Gastroesophageal sphincter (tissue), 4 donors: ENCODE data around the gene NRP1. TPM values are rescaled to one million over a fixed set of nuclear protein-coding genes. Genes with fewer than 3 reads are reported as not detected.

ENCODE experiments used
- ATAC-seq: fragments of 150-250 bp; one replicate; pipeline ENCODE4 v1.9.1; 2016; ENCODE audit warnings: mild to moderate bottlenecking, moderate library complexity
- H3K27ac ChIP-seq, 4 donors: fragments of 200-600 bp; sonication (generic) in 3 of 4; 1 replicate in 3 of 4; 2 replicates in 1 of 4; pipeline ENCODE4 v1.5.1; 2016 to 2019
- H3K27me3 ChIP-seq: fragments of 200-600 bp; sonication (generic); one replicate; pipeline ENCODE4 v1.5.1; 2019
- H3K36me3 ChIP-seq, 2 donors: fragments of 200-600 bp; sonication (generic); one replicate each; pipeline ENCODE4 v1.5.1; 2019; ENCODE audit warnings: control low read depth in 1 of 2
- H3K4me1 ChIP-seq, 3 donors: fragments of 200-600 bp; sonication (generic); 1 replicate in 2 of 3; 2 replicates in 1 of 3; pipeline ENCODE4 v1.5.1; 2016 to 2019; ENCODE audit warnings: control low read depth in 2 of 3
- H3K4me3 ChIP-seq, 2 donors: fragments of 200-600 bp; sonication (generic); one replicate each; pipeline ENCODE4 v1.5.1; 2019; ENCODE audit warnings: mild to moderate bottlenecking in 1 of 2, moderate library complexity in 1 of 2
- H3K9me3 ChIP-seq, 3 donors: fragments of 200-600 bp; sonication (generic); one replicate each; pipeline ENCODE4 v1.5.1; 2017 to 2019; ENCODE audit warnings: control low read depth in 2 of 3
- CTCF ChIP-seq, 4 experiments: fragments of 200-600 bp in 2 of 4; fragments of 450-650 bp in 2 of 4; sonication (generic) in 1 of 4; IDR thresholded peaks; one replicate each; pipeline ENCODE4 v1.5.1; 2017 to 2019; ENCODE audit warnings: antibody characterized with exemption in 4 of 4, mild to moderate bottlenecking in 2 of 4, moderate library complexity in 2 of 4
- EP300 ChIP-seq: sonication (generic); formaldehyde crosslinking; IDR thresholded peaks from one replicate; pipeline ENCODE4 v1.6.1; 2017; ENCODE audit warnings: antibody characterized with exemption, mild to moderate bottlenecking
- POLR2A ChIP-seq, 2 donors: fragments of 450-650 bp; IDR thresholded peaks; one replicate each; pipeline ENCODE4 v1.6.1; 2017; ENCODE audit warnings: antibody characterized with exemption in 2 of 2, mild to moderate bottlenecking in 2 of 2, moderate library complexity in 1 of 2
- POLR2AphosphoS5 ChIP-seq: sonication (generic); formaldehyde crosslinking; IDR thresholded peaks from one replicate; pipeline ENCODE4 v1.6.1; 2017; ENCODE audit warnings: antibody characterized with exemption
- WGBS, 2 donors: methylation state at CpG; one replicate each; pipeline ENCODE4 v1.1.5; 2018; ENCODE audit warnings: low coverage in 1 of 2; 5-methylcytosine and 5-hydroxymethylcytosine counted together
- total RNA-seq, 4 donors: library from RNA; depleted of rRNA; stranded (reverse); fragments of >200 nt; gene quantifications; one replicate each; pipeline ENCODE4 v1.1.0, GENCODE V29; 2016

Gene NRP1
- total RNA-seq, 4 donors from 2014 or later, result 43.4 to 95.4 (median 52.7) TPM

- Histone ChIP-seq H3K4me3 (no peak overlapping the region), H3K27me3 (no peaks in the 10 kb centered on the region), H3K4me1 (peaks cover 6 to 50% (median 7%) of the 10 kb centered on the region in 3 donors), H3K9me3 (no peaks in the 10 kb centered on the region), H3K27ac (no peak overlapping the region), H3K36me3 (no peaks in the 10 kb centered on the region)
- TF ChIP-seq POLR2AphosphoS5 (no peak), CTCF (IDR thresholded peaks at IDR 0.05) (no peak), EP300 (no peak), POLR2A (IDR thresholded peaks at IDR 0.05) (no peak)
- WGBS, 2 donors, result 90 to 95% methylated on average over 7 of the region's 7 CpGs
- no peak for ATAC-seq
Measured at GRCh38 chr10:33231621-33232350, 102.7 kb downstream of the NRP1 start.

- H3K9me3 ChIP-seq, result no peaks in the 10 kb centered on the region
- no peak overlapping the region for H3K27ac ChIP-seq
- WGBS, 2 donors, result 54 to 79% methylated on average over 2 of the region's 2 CpGs
- H3K4me3 ChIP-seq, result no peak overlapping the region
- peaks cover 0 to 17% of the 10 kb centered on the region in 2 donors for H3K36me3 ChIP-seq
- no peak for ATAC-seq
- no peak for TF ChIP-seq CTCF (IDR thresholded peaks at IDR 0.05)
- TF ChIP-seq POLR2A (IDR thresholded peaks at IDR 0.05), result no peak
- TF ChIP-seq POLR2AphosphoS5, result no peak
- TF ChIP-seq EP300, result no peak
- H3K4me1 ChIP-seq, result peaks cover 3 to 33% (median 5%) of the 10 kb centered on the region in 3 donors
- H3K27me3 ChIP-seq, result no peaks in the 10 kb centered on the region
Measured at GRCh38 chr10:33229949-33230267, 104.6 kb downstream of the NRP1 start.

GRCh38 chr10:33229252-33229948 lies 105.1 kb downstream of the NRP1 start:
- H3K4me1 ChIP-seq, result peaks cover under 1 to 28% (median 3%) of the 10 kb centered on the region in 3 donors

GRCh38 chr10:33228426-33228825 lies 106.0 kb downstream of the NRP1 start:
- no peak for ATAC-seq
- Histone ChIP-seq H3K36me3 (peaks cover 0 to 31% of the 10 kb centered on the region in 2 donors), H3K27ac (no peak overlapping the region), H3K9me3 (no peaks in the 10 kb centered on the region), H3K4me1 (peaks cover 0 to 20% (median 3%) of the 10 kb centered on the region in 3 donors), H3K27me3 (no peaks in the 10 kb centered on the region), H3K4me3 (no peak overlapping the region)
- no peak for TF ChIP-seq EP300
- TF ChIP-seq POLR2AphosphoS5, result no peak
- no peak for TF ChIP-seq CTCF (IDR thresholded peaks at IDR 0.05)
- TF ChIP-seq POLR2A (IDR thresholded peaks at IDR 0.05), result no peak
- WGBS, 2 donors, result 71 to 73% methylated on average over 3 of the region's 3 CpGs

More at GRCh38 chr10:33229252-33229948, 105.1 kb downstream of the NRP1 start:
- TF ChIP-seq POLR2AphosphoS5, result no peak
- TF ChIP-seq CTCF (IDR thresholded peaks at IDR 0.05), result no peak
- TF ChIP-seq EP300, result no peak
- no peak for TF ChIP-seq POLR2A (IDR thresholded peaks at IDR 0.05)
- H3K27ac ChIP-seq, result no peak overlapping the region
- no peaks in the 10 kb centered on the region for H3K9me3 ChIP-seq
- 67 to 71% methylated on average over 3 of the region's 3 CpGs for WGBS, 2 donors
- no peak overlapping the region for H3K4me3 ChIP-seq
- H3K36me3 ChIP-seq, result peaks cover 0 to 22% of the 10 kb centered on the region in 2 donors
- no peak for ATAC-seq
- no peaks in the 10 kb centered on the region for H3K27me3 ChIP-seq
